ENCODE measurements around the gene TSNAXIP1.

The TSNAXIP1 gene

DNA sequence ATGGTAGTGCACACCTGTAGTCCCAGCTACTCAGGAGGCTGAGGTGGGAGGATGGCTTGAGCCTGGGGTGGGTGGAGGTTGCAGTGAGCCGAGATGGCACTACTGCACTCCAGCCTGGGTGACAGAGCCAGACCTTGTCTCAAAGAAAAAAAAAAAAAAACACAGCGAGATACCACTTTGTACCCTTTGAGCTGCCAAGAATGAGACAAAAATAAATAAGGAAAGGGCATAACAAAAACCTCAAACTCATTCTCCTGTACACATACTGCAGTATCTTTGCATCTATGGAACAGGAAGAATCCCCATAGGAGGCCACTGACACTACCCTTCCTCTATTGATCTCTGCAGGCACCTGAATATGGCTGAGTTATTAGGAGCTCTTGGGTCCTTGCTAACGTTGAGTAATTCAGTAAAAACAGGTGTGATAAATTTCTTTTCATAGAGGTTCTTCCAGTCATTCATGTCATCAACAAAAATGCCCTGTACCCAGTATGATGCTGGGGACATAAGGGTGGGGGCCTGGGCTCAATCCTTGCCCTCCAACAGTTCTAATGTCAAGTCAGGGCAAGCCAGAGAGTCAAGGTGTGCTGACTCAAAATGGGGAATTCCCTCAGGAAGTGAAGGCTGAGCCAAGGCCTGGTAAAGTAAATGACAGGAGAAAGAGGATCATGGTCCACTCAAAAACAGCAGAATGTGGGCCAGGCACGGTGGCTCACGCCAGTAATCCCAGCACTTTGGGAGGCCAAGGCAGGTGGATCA, 27.3 kb upstream of the TSNAXIP1 start:
- Mint-ChIP-seq H3K27ac (no peak overlapping the region), H3K36me3 (ENCODE audit: low read depth) (peaks cover 32% of the 10 kb centered on the region), H3K4me3 (no peak overlapping the region), H3K4me1 (peaks cover 5% of the 10 kb centered on the region), H3K27me3 (ENCODE audit: low read depth) (no peaks in the 10 kb centered on the region), H3K9me3 (peaks cover 2% of the 10 kb centered on the region)
- TF ChIP-seq, protein P1, sequence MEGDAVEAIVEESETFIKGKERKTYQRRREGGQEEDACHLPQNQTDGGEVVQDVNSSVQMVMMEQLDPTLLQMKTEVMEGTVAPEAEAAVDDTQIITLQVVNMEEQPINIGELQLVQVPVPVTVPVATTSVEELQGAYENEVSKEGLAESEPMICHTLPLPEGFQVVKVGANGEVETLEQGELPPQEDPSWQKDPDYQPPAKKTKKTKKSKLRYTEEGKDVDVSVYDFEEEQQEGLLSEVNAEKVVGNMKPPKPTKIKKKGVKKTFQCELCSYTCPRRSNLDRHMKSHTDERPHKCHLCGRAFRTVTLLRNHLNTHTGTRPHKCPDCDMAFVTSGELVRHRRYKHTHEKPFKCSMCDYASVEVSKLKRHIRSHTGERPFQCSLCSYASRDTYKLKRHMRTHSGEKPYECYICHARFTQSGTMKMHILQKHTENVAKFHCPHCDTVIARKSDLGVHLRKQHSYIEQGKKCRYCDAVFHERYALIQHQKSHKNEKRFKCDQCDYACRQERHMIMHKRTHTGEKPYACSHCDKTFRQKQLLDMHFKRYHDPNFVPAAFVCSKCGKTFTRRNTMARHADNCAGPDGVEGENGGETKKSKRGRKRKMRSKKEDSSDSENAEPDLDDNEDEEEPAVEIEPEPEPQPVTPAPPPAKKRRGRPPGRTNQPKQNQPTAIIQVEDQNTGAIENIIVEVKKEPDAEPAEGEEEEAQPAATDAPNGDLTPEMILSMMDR (IDR thresholded peaks at IDR 0.05; ENCODE audit: unreplicated experiment in 3 of 3): no peak

DNA sequence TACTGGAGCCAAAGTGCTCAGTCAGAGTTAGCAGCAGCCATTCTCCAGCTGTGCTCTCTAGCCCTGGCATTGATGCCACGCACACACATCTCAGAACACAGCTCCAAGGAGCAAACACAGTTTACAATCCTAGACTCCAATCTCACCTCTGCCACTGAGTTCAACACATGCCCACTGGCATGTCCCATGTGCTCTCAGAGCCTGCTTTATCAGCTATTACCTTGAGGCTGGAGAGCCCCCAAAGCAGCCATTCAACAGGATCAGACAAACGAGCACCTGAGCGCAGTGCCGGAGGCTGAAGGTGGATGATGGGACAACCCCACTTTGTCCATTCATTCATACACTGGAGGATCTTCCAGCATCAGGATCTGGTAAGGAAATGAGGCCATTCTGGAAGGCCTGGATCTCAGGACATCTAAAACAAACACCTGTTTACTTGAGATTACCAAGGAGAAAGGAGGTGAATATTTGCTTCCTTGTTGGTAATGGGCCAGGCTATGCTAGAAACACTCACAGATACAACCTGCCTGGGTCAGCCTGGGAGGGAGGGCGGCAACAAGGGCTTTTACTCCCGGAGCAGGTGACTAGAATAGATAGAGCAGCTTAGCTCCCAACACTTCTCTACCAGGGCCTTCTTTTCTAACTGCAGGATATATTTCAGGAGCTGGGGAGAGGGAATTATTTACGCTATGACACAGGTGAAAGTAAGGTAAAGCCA, 25.7 kb upstream of the TSNAXIP1 start:
- H3K4me1 Mint-ChIP-seq: no peaks in the 10 kb centered on the region
- no peak overlapping the region for H3K4me3 Mint-ChIP-seq
- H3K27ac Mint-ChIP-seq: no peak overlapping the region
- peaks cover 22% of the 10 kb centered on the region for H3K36me3 Mint-ChIP-seq (ENCODE audit: low read depth)
- TF ChIP-seq, protein P1 (IDR thresholded peaks at IDR 0.05; ENCODE audit: unreplicated experiment in 3 of 3): no peak
- peaks cover 2% of the 10 kb centered on the region for H3K9me3 Mint-ChIP-seq
- no peaks in the 10 kb centered on the region for H3K27me3 Mint-ChIP-seq (ENCODE audit: low read depth)

DNA sequence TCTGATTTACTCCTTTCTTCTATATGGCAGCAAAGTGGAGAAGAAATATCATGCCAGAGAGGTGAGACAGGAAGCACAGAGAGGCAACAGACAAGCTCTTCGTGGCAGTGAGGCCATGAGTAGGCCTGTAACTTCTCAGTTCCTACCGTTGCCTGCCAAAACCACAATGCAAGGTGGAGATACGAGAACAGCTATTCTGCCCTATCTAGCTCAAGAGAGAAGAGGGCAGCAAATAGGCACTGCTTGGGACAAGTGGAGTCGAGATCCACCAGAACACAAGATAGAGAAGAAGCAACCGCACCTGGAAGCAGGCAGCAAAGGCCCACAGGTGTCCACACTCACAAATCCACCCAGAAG, 25.1 kb upstream of the TSNAXIP1 start:
- H3K27ac Mint-ChIP-seq: no peak overlapping the region
- no peaks in the 10 kb centered on the region for H3K27me3 Mint-ChIP-seq (ENCODE audit: low read depth)

DNA sequence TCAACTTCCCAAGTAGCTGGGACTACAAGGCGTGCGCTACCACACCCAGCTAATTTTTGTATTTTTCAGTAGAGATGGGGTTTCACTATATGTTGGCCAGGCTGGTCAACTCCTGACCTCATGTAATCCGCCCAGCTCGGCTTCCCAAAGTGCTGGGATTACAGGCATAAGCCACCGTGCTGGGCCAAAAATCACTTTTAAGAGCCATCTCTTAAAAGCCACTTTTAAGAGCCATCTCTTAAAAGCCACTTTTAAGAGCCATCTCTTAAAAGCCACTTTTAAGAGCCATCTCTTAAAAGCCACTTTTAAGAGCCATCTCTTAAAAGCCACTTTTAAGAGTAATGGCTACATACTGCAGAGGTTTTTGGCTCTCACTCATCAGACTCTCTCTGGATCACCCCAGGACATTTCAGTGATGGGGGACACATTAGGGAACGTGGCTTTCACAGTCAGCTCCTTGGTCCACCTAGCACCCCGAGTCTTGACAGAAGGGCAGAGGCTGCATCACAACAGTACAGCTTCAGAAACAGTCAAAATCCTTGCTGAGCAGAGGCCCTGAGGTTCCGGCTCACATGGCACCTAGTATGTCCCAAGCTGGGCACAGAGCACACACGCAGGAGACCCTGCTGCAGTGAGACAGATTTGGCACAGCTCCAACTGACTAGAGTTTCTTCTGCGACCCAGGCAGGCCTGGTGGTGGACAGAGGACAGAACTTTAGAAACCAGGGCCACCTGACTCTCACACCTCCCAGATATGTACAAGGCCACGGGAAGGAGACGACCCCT, 23.9 kb upstream of the TSNAXIP1 start:
- Mint-ChIP-seq H3K9me3 (peaks cover 2% of the 10 kb centered on the region), H3K36me3 (ENCODE audit: low read depth) (peaks cover 28% of the 10 kb centered on the region), H3K27ac (no peak overlapping the region)

More for the DNA sequence above, 25.1 kb upstream of the TSNAXIP1 start:
- Mint-ChIP-seq H3K4me3 (no peak overlapping the region), H3K4me1 (no peaks in the 10 kb centered on the region), H3K36me3 (ENCODE audit: low read depth) (peaks cover 26% of the 10 kb centered on the region), H3K9me3 (peaks cover 2% of the 10 kb centered on the region)
- TF ChIP-seq, protein P1 (IDR thresholded peaks at IDR 0.05; ENCODE audit: unreplicated experiment in 3 of 3): no peak

DNA sequence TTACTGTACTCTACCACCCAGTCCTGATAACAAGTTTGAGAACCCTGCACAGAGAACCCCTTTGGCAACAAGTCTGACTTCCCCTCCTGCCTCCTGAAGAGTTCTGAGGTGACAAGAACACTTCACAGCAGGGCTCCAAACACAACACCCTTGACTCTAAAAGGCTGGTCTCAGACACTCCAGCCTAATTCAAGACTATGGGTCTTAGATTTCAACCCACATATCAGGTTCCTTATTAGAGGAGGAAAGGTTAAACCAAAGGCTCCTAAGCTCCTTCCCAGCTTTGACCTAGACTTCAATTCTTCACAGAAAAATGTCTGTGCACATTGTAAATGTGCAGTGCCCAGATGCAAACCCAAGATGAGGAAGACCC, 23.4 kb upstream of the TSNAXIP1 start:
- no peaks in the 10 kb centered on the region for H3K27me3 Mint-ChIP-seq (ENCODE audit: low read depth)
- peaks cover 2% of the 10 kb centered on the region for H3K9me3 Mint-ChIP-seq
- peaks cover 27% of the 10 kb centered on the region for H3K36me3 Mint-ChIP-seq (ENCODE audit: low read depth)
- TF ChIP-seq, protein P1 (IDR thresholded peaks at IDR 0.05; ENCODE audit: unreplicated experiment in 3 of 3): no peak
- no peaks in the 10 kb centered on the region for H3K4me1 Mint-ChIP-seq
- no peak overlapping the region for H3K27ac Mint-ChIP-seq
- H3K4me3 Mint-ChIP-seq: no peak overlapping the region

More for the DNA sequence above, 23.9 kb upstream of the TSNAXIP1 start:
- TF ChIP-seq, protein P1 (IDR thresholded peaks at IDR 0.05; ENCODE audit: unreplicated experiment in 3 of 3): no peak
- no peaks in the 10 kb centered on the region for H3K27me3 Mint-ChIP-seq (ENCODE audit: low read depth)
- H3K4me1 Mint-ChIP-seq: no peaks in the 10 kb centered on the region
- no peak overlapping the region for H3K4me3 Mint-ChIP-seq

Measured in nephron (organoid).